ENCODE data around the gene MRPL24. TPM values are rescaled to one million over a fixed set of nuclear protein-coding genes. Genes with fewer than 3 reads are reported as not detected.
"Not testable (repeated sequence)": the region's sequence is repeated elsewhere in the genome, so short reads cannot be mapped to it uniquely, and the experiment has no call there.

Gene MRPL24
- total RNA-seq, 2 experiments from 2014 or later = 40.3 to 43.8 TPM

- H3K27me3 Mint-ChIP-seq = no peaks in the 10 kb centered on the region
- H3K4me1 Mint-ChIP-seq = peaks cover 62% of the 10 kb centered on the region
- H3K4me3 Mint-ChIP-seq = no peak overlapping the region
- ChIA-PET POLR2A (interaction anchor here (0.6 to 1.9 kb wide), 5 partner anchors 9 to 46 kb away, joined by 3 to 7 read pairs (median 5); partner anchors contain the start of genes HDGF and ISG20L2), CTCF (interaction anchor here (0.8 to 13.6 kb wide), 3 partner anchors 37 to 87 kb away, joined by 3 to 121 read pairs (median 4); partner anchors contain the start of genes ISG20L2 and METTL25B)
- no peaks in the 10 kb centered on the region for H3K9me3 Mint-ChIP-seq
- peaks cover 50% of the 10 kb centered on the region for H3K36me3 Mint-ChIP-seq (ENCODE audit: low read depth)
- DNase-seq = no peak
- no peak overlapping the region for H3K27ac Mint-ChIP-seq
Observed at GRCh38 chr1:156772222-156772621, 31.3 kb upstream of the MRPL24 start.

GRCh38 chr1:156768610-156769295 lies 27.9 kb upstream of the MRPL24 start:
- Mint-ChIP-seq H3K27ac (no peak overlapping the region), H3K4me1 (peaks cover 54% of the 10 kb centered on the region), H3K9me3 (no peaks in the 10 kb centered on the region), H3K36me3 (ENCODE audit: low read depth) (peaks cover 39% of the 10 kb centered on the region), H3K27me3 (no peaks in the 10 kb centered on the region), H3K4me3 (no peak overlapping the region)
- DNase-seq = no peak
- CTCF ChIA-PET = interaction anchor here (1.0 to 13.6 kb wide), 5 partner anchors 9 to 108 kb away, joined by 3 to 121 read pairs (median 4); partner anchors contain the start of genes ISG20L2 and METTL25B
- POLR2A ChIA-PET = interaction anchor here (0.5 to 6.1 kb wide), 12 partner anchors 12 to 91 kb away, joined by 3 to 75 read pairs (median 5); partner anchors contain the start of genes HDGF, ISG20L2, METTL25B and MRPL24

GRCh38 chr1:156767879-156768604 lies 27.2 kb upstream of the MRPL24 start:
- H3K9me3 Mint-ChIP-seq = no peaks in the 10 kb centered on the region
- DNase-seq = peak; percentile 42
- CTCF ChIA-PET = interaction anchor here (1.0 to 13.6 kb wide), 10 partner anchors 10 to 267 kb away, joined by 3 to 121 read pairs (median 4); partner anchors contain the start of genes ISG20L2, METTL25B and NTRK1
- H3K27me3 Mint-ChIP-seq = no peaks in the 10 kb centered on the region
- POLR2A ChIA-PET = interaction anchor here (0.9 to 6.1 kb wide), 16 partner anchors 9 to 260 kb away, joined by 3 to 75 read pairs (median 6); partner anchors contain the start of genes HDGF, ISG20L2, METTL25B and MRPL24
- no peak overlapping the region for H3K27ac Mint-ChIP-seq
- peaks cover 47% of the 10 kb centered on the region for H3K4me1 Mint-ChIP-seq
- peaks cover 33% of the 10 kb centered on the region for H3K36me3 Mint-ChIP-seq (ENCODE audit: low read depth)
- H3K4me3 Mint-ChIP-seq = no peak overlapping the region

DNA sequence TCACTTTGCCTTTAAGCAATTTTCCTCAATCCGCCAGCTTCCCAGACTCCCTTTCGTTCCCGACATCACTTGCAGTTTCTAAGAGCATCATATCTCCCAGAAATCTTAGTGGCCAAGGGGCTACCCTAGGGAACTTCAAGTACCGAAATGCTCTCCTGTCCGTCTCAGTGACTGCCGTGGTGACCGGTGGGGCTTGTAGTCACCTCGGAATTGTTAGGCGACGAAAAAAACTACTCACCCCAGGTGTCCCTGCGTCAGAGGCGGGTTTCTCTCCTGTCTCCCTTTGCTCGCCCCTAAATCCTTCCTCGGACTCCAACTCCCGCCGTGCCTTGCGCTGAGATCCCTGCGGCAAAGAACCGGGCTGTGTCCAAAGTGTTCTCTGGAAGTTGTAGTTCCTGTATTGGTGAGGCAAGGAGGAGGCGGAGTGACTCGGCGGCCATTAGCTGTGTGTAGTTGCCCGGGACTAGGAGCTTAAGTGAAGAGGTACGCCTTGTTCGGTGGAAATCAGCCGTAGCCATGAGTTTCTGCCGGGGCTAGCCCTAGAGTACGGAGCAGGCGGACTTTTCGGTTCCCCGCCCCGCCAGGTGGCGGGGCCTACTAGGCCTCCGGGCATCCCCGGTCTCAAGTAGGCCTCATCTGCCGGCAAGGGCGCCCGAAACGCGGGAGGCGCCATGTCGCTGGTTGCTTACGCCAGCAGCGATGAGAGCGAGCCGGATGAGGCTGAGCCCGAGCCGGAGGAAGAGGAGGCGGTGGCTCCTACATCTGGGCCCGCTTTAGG lies 26.4 kb upstream of the MRPL24 start, which contains the start of gene PRCC:
Gene PRCC (plus strand): TSS at position 435 of the 778 bp plus-strand sequence. CDS start 237 bp downstream, at position 672.
- no peaks in the 10 kb centered on the region for H3K9me3 Mint-ChIP-seq
- POLR2A ChIA-PET = interaction anchor here (0.9 to 6.1 kb wide), 16 partner anchors 10 to 266 kb away, joined by 3 to 75 read pairs (median 6); partner anchors contain the start of genes HDGF, ISG20L2, MEF2D and METTL25B
- H3K27ac Mint-ChIP-seq = no peak within 1 kb of the TSS
- H3K4me3 Mint-ChIP-seq = no peak within 1 kb of the TSS
- peaks cover 40% of the 10 kb centered on the region for H3K4me1 Mint-ChIP-seq
- peak; percentile 99 for DNase-seq
- peaks cover 25% of the 10 kb centered on the region for H3K36me3 Mint-ChIP-seq (ENCODE audit: low read depth)
- no peaks in the 10 kb centered on the region for H3K27me3 Mint-ChIP-seq
- CTCF ChIA-PET = interaction anchor here (1.0 to 13.6 kb wide), 10 partner anchors 11 to 266 kb away, joined by 3 to 121 read pairs (median 4); partner anchors contain the start of genes ISG20L2, METTL25B, MRPL24 and NTRK1

DNA sequence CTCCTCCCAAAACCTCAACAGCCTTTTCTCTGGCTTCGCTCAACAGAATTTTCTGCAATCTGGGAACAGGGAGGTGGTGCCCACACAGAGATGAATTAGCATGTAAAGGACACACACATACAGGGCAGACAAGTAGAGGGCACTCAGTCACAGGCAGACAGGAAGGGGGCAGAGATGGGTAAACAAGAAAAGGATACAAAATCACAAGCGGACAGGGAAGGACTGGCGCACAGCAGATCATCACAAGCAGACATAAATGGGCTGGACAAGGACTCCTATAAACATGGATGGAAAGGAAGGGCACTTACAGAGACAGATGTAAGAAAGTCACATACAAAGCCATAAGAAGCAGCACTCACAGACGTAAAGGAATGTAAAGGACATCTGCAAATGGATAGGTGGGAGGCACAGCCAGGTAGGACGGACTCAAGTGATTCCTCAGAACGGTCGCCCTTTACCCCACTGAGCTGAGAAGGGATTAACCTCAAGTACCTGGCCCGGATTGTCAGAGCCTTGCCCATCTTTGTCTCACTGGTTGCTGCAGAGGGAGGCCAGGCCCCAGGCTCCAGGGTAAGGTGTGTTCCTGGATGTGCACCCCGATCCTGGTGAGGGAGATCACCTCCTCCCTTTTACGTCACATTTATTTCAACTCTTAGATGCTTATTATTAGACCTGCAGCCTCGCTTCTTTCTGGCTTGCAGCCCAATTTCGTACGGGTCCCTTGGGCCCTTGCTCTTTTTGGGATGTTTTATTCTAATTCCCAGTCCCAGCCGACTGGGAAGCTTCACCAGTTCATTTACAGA lies 25.6 kb upstream of the MRPL24 start:
- H3K4me1 Mint-ChIP-seq = peaks cover 36% of the 10 kb centered on the region
- CTCF ChIA-PET = interaction anchor here (1.0 to 13.6 kb wide), 9 partner anchors 10 to 265 kb away, joined by 3 to 121 read pairs (median 5); partner anchors contain the start of genes ISG20L2, METTL25B, MRPL24 and NTRK1
- peaks cover 25% of the 10 kb centered on the region for H3K36me3 Mint-ChIP-seq (ENCODE audit: low read depth)
- no peaks in the 10 kb centered on the region for H3K9me3 Mint-ChIP-seq
- DNase-seq = no peak
- no peak overlapping the region for H3K27ac Mint-ChIP-seq
- no peaks in the 10 kb centered on the region for H3K27me3 Mint-ChIP-seq
- no peak overlapping the region for H3K4me3 Mint-ChIP-seq
- POLR2A ChIA-PET = interaction anchor here (0.9 to 6.1 kb wide), 18 partner anchors 10 to 265 kb away, joined by 3 to 75 read pairs (median 4); partner anchors contain the start of genes HDGF, ISG20L2, MEF2D and METTL25B

DNA sequence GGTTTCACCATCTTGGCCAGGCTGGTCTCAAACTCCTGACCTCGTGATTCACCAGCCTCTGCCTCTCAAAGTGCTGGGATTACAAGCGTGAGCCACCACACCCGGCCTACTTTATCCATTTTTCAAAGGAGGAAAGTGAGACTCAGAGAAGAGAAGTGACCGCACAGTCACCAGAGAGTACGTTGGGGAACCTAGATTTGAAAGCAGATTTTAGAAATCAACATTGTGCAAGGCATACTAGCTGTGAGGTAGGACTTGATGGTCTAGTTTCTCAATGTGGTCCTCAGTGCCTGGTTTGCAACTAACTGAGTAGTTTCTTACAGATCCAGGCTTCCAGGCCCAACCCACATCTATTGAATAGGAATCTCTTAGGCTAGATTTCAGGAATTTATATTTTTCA lies 24.8 kb upstream of the MRPL24 start:
- H3K9me3 Mint-ChIP-seq = no peaks in the 10 kb centered on the region
- ChIA-PET CTCF (interaction anchor here (1.7 to 13.6 kb wide), 3 partner anchors 39 to 95 kb away, joined by 5 to 121 read pairs (median 16); partner anchors contain the start of genes ISG20L2, METTL25B and NTRK1), POLR2A (interaction anchor here (1.0 to 6.1 kb wide), 6 partner anchors 11 to 94 kb away, joined by 3 to 75 read pairs (median 31); partner anchors contain the start of genes HDGF, ISG20L2, METTL25B and MRPL24)
- peaks cover 17% of the 10 kb centered on the region for H3K36me3 Mint-ChIP-seq (ENCODE audit: low read depth)
- peaks cover 29% of the 10 kb centered on the region for H3K4me1 Mint-ChIP-seq
- H3K27me3 Mint-ChIP-seq = no peaks in the 10 kb centered on the region
- no peak overlapping the region for H3K27ac Mint-ChIP-seq
- no peak for DNase-seq
- no peak overlapping the region for H3K4me3 Mint-ChIP-seq

GRCh38 chr1:156765136-156765535 lies 24.2 kb upstream of the MRPL24 start:
- Mint-ChIP-seq H3K4me1 (peaks cover 25% of the 10 kb centered on the region), H3K36me3 (ENCODE audit: low read depth) (peaks cover 13% of the 10 kb centered on the region)
- H3K4me3 Mint-ChIP-seq, H3K27ac Mint-ChIP-seq, H3K9me3 Mint-ChIP-seq, H3K27me3 Mint-ChIP-seq, DNase-seq: not testable (repeated sequence)
- ChIA-PET CTCF (interaction anchor here (1.7 to 13.6 kb wide), 2 partner anchors 38 to 75 kb away, joined by 5 to 121 read pairs; partner anchors contain the start of genes ISG20L2 and METTL25B), POLR2A (interaction anchor here (2.6 to 6.1 kb wide), 3 partner anchors 12 to 24 kb away, joined by 6 to 75 read pairs (median 56); partner anchors contain the start of genes HDGF and MRPL24)

DNA sequence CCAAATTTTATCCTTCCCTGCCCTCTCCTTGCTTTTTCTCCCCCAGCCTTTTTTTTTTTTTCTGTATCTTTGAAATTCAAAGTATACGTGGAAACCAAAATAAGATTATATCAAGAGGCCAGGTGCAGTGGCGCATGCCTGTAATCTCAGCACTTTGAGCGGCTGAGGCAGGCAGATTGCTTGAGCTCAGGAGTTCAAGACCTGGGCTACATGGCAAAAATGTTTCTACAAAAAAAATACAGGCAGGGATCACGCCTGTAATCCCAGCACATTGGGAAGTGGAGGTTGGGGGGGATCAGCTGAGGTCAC lies 19.9 kb upstream of the MRPL24 start:
- H3K36me3 Mint-ChIP-seq (ENCODE audit: low read depth) = no peaks in the 10 kb centered on the region
- no peaks in the 10 kb centered on the region for H3K9me3 Mint-ChIP-seq
- H3K27ac Mint-ChIP-seq = no peak overlapping the region
- POLR2A ChIA-PET = interaction anchor here (1.5 kb wide), 1 partner anchor 9 kb away, joined by 9 read pairs; the partner anchor contains the start of gene HDGF
- peaks cover 4% of the 10 kb centered on the region for H3K4me1 Mint-ChIP-seq
- DNase-seq = no peak
- CTCF ChIA-PET = interaction anchor here (1.2 to 1.4 kb wide), 2 partner anchors 9 to 35 kb away, joined by 3 to 5 read pairs; no protein-coding TSS in a partner anchor
- no peak overlapping the region for H3K4me3 Mint-ChIP-seq
- no peaks in the 10 kb centered on the region for H3K27me3 Mint-ChIP-seq

- ChIA-PET POLR2A (interaction anchor here (1.5 kb wide), 1 partner anchor 8 kb away, joined by 9 read pairs; the partner anchor contains the start of gene HDGF), CTCF (interaction anchor here (0.7 to 1.4 kb wide), 3 partner anchors 8 to 443 kb away, joined by 3 to 5 read pairs (median 4); no protein-coding TSS in a partner anchor)
- Mint-ChIP-seq H3K27ac (no peak overlapping the region), H3K4me1 (peaks cover 2% of the 10 kb centered on the region), H3K27me3 (no peaks in the 10 kb centered on the region), H3K36me3 (ENCODE audit: low read depth) (no peaks in the 10 kb centered on the region), H3K4me3 (no peak overlapping the region), H3K9me3 (no peaks in the 10 kb centered on the region)
- no peak for DNase-seq
Observed at GRCh38 chr1:156760092-156760795, 19.4 kb upstream of the MRPL24 start.

GRCh38 chr1:156757572-156758253 lies 16.8 kb upstream of the MRPL24 start:
- H3K4me1 Mint-ChIP-seq = peaks cover 13% of the 10 kb centered on the region
- DNase-seq; H3K27ac Mint-ChIP-seq; H3K4me3 Mint-ChIP-seq; H3K9me3 Mint-ChIP-seq; H3K36me3 Mint-ChIP-seq (ENCODE audit: low read depth); H3K27me3 Mint-ChIP-seq: not testable (repeated sequence)
- POLR2A ChIA-PET = interaction anchor here (2.0 kb wide), 1 partner anchor 9 kb away, joined by 8 read pairs; the partner anchor contains the start of gene PRCC
- CTCF ChIA-PET = interaction anchor here (1.5 to 2.9 kb wide), 2 partner anchors 31 kb away, joined by 7 to 32 read pairs; partner anchors contain the start of gene METTL25B

Measured in activated CD4-positive, alpha-beta memory T cell treated with anti-CD3 and anti-CD28 coated beads, Interleukin-2, amount 10 ng/mL, durations not matched to agents 7 days and 5 days (primary cell).